Spleen (tissue), 7 donors: Measurements from ENCODE around the gene SLC7A5.

Experiments
- POLR2AphosphoS5 ChIP-seq, 3 donors: sonication (generic); formaldehyde crosslinking; IDR thresholded peaks; one replicate each; pipeline ENCODE4 v1.5.1; 2017; ENCODE audit warnings: antibody characterized with exemption in 3 of 3
- TF ChIP-seq, protein P1 (sequence below), 11 experiments: fragments of 200-600 bp in 7 of 11; fragments of 450-650 bp in 4 of 11; sonication (generic) in 4 of 11; IDR thresholded peaks in 8 of 11; conservative IDR thresholded peaks in 3 of 11; 1 replicate in 7 of 11; 2 replicates in 4 of 11; pipeline versions ENCODE4 v1.4.0 to v1.8.0; 2016 to 2021; ENCODE audit warnings: antibody characterized with exemption in 11 of 11, inconsistent platforms in 4 of 11, mild to moderate bottlenecking in 1 of 11
- donor health status: DM: no; HTN: no; CAD: no; lungs with moderate emphysema.
- donor health status: DM: no; HTN: no; CAD: no.
- donor health status: DM: no; HTN: no; CAD: no.

DNA sequence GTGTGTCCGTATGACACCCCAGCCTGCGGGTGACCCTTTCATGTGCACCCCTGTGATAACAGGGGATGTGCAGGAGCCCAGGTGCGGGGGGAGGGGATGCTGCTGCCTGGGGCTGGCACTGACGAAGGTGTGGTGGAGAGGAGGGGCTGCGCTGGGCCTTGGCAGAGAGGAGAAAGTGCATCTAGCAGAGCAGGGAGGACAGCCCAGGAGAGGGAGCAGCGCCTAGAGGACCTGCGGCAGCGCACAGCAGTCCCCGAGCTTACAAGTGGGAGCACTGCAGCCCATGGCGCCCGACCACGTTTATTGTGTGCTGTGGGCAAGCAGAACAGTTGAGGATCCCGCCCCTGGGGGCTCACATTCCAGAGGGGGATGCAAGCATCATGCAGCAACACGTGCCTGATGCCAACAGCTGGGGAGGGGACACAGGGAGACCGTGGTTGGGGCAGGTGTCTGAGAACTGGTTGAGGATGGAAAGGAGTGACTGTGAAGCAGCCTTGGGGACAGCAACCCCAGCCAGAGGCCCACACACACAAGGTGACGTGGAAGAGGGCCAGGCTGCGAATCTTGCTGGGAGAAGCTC lies 10.9 kb upstream of the SLC7A5 start:
- TF ChIP-seq, protein P1, sequence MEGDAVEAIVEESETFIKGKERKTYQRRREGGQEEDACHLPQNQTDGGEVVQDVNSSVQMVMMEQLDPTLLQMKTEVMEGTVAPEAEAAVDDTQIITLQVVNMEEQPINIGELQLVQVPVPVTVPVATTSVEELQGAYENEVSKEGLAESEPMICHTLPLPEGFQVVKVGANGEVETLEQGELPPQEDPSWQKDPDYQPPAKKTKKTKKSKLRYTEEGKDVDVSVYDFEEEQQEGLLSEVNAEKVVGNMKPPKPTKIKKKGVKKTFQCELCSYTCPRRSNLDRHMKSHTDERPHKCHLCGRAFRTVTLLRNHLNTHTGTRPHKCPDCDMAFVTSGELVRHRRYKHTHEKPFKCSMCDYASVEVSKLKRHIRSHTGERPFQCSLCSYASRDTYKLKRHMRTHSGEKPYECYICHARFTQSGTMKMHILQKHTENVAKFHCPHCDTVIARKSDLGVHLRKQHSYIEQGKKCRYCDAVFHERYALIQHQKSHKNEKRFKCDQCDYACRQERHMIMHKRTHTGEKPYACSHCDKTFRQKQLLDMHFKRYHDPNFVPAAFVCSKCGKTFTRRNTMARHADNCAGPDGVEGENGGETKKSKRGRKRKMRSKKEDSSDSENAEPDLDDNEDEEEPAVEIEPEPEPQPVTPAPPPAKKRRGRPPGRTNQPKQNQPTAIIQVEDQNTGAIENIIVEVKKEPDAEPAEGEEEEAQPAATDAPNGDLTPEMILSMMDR (IDR thresholded peaks at IDR 0.05 in 8 of 11, conservative IDR thresholded peaks at IDR 0.05 in 3 of 11) = no peak
- no peak for TF ChIP-seq POLR2AphosphoS5 (IDR thresholded peaks at IDR 0.05)
